Measurements from ENCODE around the gene MYL7.

Gene MYL7

GRCh38 chr7:44110719-44111635, 30.2 kb downstream of the MYL7 start:
- DNase-seq = no peak

- DNase-seq = no peak
Measured at GRCh38 chr7:44109991-44110390, 31.1 kb downstream of the MYL7 start.

- DNase-seq = no peak
Measured at GRCh38 chr7:44108768-44109750, 32.1 kb downstream of the MYL7 start.

- DNase-seq = no peak
Measured at GRCh38 chr7:44107961-44108767, 33.0 kb downstream of the MYL7 start.

- no peak for DNase-seq
Measured at GRCh38 chr7:44107116-44107960, 33.8 kb downstream of the MYL7 start.

GRCh38 chr7:44106311-44107065, 34.6 kb downstream of the MYL7 start:
- no peak for DNase-seq

GRCh38 chr7:44105832-44106231, 35.3 kb downstream of the MYL7 start:
- no peak for DNase-seq

- DNase-seq = no peak
Measured at GRCh38 chr7:44104860-44105771, 36.0 kb downstream of the MYL7 start.

- no peak for DNase-seq
Measured at GRCh38 chr7:44103923-44104859, 36.9 kb downstream of the MYL7 start, which contains the start of gene AEBP1. Gene AEBP1 (plus strand): TSS chr7:44104345. CDS start chr7:44104666, 321 bp downstream.

GRCh38 chr7:44103566-44103922, 37.6 kb downstream of the MYL7 start:
- DNase-seq = no peak

GRCh38 chr7:44102846-44103565, 38.1 kb downstream of the MYL7 start:
- DNase-seq = no peak

- DNase-seq = no peak
Measured at GRCh38 chr7:44101966-44102845, 38.9 kb downstream of the MYL7 start.

GRCh38 chr7:44101303-44101965, 39.7 kb downstream of the MYL7 start:
- no peak for DNase-seq

GRCh38 chr7:44100458-44101302, 40.5 kb downstream of the MYL7 start:
- DNase-seq = no peak

GRCh38 chr7:44099669-44100068, 41.5 kb downstream of the MYL7 start:
- no peak for DNase-seq
